A549 treated with dexamethasone at 1 μM for 4 hours (cell line): ENCODE results near the gene KSR1. TPM values are rescaled to one million over a fixed set of nuclear protein-coding genes. Genes with fewer than 3 reads are reported as not detected.

Experiments used
- total RNA-seq: library from RNA; stranded (reverse); fragments of 200-300 nt; extraction: Qiagen RNA extraction; gene quantifications from 5 replicates; pipeline ENCODE4 v1.2.3, GENCODE V29; 2022

Gene KSR1
- total RNA-seq = 8.2 to 17.6 TPM (median 15.8 TPM) in 5 replicates

DNA sequence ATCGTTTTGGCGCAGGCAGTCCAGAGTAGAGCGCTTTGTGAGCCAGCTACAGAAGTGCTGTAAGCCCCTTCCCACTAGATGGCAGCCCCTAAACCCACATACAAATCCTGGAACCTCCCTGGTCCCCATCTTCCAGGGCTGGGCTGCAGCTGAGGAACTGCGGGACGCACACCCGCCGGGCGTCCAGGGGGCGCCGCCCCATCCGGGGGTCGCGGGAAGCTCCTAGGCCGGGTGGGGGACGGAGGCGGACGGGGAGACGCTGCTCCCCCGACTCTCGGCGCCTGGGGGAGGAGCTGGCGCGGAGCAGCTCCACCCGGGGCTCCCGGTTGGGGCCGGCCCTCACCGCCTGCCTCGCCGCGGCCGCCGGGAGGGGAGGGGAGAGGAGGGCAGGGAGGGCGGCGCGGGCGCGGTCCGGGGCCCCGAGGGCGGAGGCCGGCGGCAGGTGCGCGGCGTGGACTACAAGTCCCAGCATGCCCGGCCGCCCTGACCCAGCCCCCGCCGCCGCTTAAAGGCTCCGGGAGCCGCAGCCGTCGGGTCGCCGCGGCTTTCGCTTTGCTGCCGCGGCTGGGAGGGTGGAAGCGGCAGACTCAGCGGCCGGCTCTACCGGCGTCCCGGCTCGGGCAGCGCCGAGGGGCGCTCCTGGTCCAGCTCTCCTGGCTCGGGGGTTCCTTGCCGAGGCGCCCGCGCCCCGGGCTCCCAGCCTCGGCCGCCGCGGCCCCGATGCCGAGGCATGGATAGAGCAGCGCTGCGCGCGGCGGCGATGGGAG lies at the start of gene KSR1:
Gene KSR1, plus strand, starts transcription at position 535 of the 767 bp plus-strand sequence. Its CDS starts 196 bp downstream, at position 731.

GRCh38 chr17:27630607-27631410 lies 174.6 kb downstream of the KSR1 start, which contains the start of gene LGALS9:
TSS of gene LGALS9 (plus strand) at chr17:27631188. CDS start at chr17:27631266, 78 bp downstream.

Other genes with a start within 250 kb of the KSR1 start
- gene WSB1, start 162.3 kb upstream of the KSR1 start, total RNA-seq = 56.8 to 82.7 TPM (median 74.2 TPM) in 5 replicates
- 1.2 to 1.9 TPM (median 1.4 TPM) in 5 replicates for gene LGALS9, start 174.7 kb downstream of the KSR1 start, total RNA-seq